Islet precursor cell (in vitro differentiated cells): ENCODE measurements around the gene RHOD.

Experiments
- DNase-seq: peaks from one replicate; pipeline ENCODE4 v3.0.0-alpha.2; 2018

RHOD gene

DNA sequence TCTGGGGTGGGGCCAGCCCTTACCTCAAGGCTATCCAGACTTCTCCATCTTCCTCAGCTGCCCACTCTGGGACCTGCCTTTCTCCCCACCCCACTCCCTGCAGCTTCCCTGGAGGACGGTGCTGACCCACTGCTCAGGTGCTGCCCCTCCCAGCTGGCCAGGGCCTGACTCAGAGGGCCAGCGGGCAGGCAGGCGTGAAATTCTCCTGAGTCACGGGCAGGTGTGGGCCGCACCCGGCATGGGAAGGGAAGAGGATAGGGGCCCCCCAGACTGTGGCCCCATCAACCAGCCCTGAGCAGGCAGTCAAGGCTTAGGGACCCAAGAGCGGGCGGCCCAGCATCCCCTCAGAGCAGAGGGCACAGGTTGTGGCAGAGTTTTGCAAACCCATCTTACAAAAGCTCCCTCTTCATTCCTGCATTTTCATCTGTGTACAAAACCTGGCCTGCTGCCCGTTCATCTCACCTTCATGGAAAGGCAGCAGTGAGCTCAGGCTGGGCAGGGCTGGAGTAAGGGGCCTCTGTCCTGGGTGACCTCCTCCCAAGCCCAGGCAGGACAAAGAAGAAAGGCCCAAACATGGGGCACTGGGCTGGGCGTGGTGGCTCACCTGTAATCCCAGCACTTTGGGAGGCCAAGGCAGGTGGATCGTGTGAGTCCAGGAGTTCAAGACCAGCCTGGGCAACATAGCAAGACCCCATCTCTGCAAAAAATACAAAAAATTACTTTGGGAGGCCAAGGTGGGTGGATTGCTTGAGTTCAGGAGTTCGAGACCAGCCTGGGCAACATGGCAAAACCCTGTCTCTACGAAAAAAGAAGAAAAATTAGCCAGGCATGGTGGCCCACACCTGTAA, 6.1 kb downstream of the RHOD start:
- no peak for DNase-seq

DNA sequence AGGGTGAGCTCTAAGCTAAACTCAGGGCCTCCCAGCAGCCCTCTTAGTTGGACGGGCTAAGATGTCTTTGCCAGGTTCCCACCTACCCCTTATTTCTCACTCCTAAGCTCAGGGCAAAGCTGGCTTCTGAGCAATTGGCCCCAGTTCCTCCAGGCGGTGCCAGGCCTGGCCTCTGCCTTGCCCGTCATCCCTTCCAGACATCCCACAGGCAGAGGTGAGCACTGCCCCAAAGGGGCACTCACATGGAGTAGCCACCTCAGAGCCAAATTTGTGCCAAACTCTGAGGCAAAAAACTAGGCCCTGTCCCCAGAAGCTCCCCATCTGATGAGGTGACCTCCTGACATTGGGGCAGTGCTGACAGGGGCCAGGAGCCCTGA, 9.7 kb downstream of the RHOD start:
- no peak for DNase-seq

DNA sequence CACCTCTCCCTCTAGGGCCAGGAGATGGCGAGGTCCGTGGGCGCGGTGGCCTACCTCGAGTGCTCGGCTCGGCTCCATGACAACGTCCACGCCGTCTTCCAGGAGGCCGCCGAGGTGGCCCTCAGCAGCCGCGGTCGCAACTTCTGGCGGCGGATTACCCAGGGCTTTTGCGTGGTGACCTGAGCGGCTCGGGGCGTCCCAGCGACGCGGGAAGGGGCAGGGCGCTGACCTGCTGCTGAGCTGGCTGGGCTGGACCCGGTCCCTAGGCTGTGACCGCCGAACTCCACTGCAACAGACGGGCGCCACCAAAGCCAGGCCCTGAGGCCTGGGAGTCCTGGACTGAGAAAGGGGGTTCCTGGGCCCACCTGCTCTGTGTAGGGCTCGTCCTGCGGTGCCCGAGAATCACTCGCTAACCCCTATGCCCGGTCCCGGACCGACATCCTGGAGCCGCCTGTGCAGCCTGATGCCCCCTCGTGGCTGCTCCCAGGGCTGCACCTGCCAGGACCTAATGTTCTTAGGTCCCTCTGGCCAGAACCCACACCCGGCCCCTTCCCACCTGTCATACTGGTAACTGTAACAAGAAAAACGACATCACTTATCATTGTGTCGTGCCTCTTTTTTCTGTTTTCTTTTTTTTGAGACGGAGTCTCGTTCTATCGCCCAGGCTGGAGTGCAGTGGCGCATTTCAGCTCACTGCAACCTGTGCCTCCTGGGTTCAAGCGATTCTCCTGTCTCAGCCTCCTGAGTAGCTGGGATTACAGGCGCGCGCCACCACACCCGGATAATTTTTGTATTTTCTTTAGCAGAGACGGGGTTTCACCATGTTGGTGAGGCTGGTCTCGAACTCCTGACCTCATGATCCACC, 15.0 kb downstream of the RHOD start:
- DNase-seq: peak; percentile 92

DNA sequence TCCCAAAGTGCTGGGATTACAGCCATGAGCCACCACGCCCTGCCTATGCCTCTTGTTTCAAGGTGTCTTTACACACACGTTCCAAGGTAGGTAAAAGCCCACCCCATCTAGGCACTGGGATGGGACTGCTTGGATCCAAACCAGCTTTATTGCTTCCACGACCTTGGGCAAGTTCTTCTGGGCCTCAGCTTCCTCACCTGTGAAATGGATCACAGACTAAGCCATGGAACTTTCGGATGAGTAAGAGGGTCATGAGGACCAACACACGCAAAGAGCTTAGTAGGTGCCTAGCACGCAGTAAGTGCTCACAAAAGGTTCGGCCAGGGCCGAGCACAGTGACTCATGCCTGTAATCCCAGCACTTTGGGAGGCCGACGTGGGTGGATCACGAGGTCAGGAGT, 15.6 kb downstream of the RHOD start:
- no peak for DNase-seq

DNA sequence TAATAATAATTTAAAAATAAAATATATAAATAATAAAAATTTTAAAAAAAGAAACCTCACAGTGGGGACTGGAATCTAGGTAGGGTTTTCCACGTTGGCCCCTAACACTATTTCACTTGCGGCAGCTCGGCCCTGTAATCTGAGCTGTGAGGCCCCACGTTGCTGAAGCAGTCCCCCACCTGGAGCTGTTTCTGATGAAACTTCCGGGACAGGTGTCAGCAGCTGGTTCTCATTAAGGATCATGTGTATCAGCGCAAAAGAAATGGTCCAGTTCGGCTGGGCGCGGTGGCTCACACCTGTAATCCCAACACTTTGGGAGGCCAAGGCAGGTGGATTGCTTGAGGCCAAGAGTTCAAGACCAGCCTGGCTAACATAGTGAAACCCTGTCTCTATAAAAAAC, 17.3 kb downstream of the RHOD start:
- no peak for DNase-seq

DNA sequence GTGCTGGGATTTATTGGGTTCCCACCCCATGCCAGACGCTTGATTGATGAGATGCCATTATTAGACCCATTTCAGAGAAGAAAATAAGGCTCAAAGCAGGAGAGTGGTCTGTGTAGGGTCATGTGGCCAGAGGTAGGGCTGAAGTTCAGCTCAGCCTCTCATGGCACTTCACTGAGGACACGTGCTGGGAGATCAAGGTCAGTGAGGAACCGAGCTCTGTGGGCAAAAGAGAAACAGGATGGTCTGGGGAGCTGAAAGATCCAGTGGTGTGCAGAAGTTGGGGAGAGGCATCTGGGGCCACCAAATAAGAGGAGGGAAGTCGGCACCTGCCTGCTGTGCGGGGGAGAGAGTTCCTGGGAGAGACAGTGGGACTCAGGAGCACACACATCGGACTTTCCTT, 19.6 kb downstream of the RHOD start:
- no peak for DNase-seq

DNA sequence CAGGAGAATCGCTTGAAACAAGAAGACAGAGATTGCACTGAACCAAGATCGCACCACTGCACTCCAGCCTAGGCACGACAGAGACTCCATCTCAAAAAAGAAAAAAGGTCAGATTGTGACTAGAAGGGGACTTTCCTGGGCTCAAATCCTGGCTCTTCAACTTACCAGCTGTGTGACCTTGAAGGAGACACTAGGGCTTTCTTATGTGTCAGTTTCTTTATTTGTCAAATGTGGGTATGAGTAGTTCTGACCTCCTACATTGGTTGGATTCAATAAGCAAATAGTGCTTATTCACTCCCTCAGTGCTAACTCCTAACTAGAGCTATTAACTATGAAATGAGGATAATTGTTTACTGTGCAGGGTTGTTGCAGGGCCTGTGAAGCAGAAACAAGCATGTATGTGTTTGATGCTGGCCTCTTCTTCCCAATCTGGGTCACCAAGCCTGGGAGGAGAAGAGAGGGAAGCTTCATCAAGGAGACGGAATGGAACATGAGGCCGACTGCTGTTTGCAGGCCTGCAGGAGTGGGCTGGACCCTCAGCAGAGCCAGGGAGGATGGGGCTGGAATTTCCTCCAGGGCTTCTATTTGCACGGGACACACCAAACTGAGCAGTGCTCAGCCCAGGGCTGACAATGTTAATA, 22.5 kb downstream of the RHOD start:
- DNase-seq: no peak

DNA sequence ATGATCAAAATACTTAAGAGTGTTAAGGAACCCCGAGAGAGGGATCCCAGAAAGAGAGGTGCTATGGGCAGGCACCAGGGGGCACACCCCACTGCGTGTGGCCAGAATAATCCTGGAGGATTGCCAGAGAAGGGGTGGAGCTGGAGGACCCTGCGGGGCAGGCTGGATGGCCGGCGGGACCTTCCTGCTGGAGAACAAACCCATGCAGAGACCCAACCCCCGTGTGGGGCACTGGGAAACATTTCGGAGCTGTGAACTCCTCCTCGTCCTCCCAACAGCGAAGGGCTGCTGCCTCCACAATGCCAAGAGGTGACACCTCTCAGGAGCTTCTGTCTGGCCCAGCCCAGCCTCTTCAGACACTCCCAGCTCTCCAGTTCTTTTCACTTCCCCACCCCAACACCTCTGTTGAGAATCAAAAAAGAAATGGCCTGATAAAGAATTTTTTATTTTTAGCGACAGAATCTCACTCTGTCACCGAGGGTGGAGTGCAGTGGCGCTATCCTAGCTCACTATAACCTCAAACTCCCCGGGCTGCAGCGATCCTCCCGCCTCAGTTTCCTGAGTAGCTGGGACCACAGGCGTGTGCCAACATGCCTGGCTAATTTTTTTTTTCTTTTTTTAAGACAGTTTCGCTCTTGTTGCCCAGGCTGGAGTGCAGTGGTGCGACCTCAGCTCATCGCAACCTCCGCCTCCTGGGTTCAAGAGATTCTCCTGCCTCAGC, 25.6 kb downstream of the RHOD start:
- DNase-seq: no peak

DNA sequence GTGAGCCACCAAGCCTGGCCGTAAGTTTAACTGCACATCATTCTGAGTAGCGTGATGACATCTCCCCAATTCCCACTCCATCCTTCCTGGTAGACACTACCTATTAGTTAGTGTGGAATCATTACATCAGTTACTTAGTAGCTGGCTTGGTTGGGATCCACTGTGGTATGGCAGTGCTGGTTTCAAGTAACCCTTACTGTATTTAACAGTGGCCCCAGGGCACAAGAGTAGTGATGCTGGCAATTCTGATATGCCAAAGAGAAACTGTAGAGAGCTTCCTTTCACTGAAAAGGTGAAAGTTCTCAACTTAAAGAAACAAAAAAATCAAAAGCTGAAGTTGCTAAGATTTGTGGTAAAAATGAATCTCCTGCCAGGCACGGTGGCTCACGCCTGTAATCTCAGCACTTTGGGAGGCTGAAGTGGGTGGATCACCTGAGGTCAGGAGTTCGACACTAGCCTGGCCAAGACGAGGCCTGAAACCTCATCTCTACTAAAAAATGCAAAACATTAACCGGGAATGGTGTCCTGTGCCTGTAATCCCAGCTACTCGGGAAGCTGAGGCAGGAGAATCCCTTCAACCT, 27.2 kb downstream of the RHOD start:
- DNase-seq: no peak

DNA sequence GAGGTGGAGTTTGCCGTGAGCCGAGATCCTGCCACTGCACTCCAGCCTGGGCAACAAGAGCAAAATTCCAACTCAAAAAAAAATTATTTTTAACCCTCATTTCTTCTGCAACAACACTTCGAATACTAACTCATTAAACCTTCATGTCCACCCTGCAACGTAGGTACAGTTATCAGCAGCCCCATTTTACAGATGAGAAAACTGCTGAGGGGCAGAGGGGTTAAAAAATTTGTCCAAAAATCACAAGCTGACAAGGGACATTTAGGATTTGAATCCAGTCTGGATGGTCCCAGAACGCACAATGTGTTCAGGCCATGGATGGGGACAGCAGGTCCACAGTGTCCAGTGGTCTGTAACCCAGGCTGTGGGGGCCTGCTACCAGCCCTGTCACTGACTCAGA, 29.0 kb downstream of the RHOD start:
- no peak for DNase-seq

DNA sequence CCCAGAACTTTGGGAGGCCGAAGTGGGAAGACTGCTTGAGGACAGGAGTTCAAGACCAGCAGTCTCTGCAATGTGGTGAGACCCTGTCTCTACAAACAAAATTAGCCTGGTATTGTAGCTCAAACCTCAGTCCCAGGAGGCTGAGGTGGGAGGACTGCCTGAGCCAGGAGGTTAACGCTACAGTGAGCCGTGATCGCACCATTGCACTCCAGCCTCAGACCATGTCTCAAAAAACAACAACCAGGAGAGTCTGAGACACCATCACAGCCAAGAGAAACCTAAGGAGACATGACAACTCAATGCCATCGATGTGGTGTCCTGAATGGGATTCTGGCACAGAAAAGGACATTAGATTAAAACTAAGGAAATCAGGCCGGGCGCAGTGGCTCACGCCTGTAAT, 34.1 kb downstream of the RHOD start:
- no peak for DNase-seq

DNA sequence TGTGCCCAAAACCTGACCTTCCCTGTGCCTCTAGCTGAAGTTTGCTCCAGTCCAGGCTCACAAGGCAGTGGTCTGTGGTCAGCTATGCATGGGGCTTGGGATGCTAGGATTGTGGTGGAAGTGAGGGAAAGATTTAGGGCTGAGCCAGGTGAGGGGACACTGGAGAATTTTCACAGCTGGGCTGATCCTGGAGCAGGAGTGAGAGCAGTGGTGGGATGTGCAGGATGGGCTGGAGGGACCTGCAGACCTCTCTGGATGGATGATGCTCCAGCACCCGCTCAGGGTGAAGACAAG, 38.5 kb downstream of the RHOD start:
- DNase-seq: no peak

DNA sequence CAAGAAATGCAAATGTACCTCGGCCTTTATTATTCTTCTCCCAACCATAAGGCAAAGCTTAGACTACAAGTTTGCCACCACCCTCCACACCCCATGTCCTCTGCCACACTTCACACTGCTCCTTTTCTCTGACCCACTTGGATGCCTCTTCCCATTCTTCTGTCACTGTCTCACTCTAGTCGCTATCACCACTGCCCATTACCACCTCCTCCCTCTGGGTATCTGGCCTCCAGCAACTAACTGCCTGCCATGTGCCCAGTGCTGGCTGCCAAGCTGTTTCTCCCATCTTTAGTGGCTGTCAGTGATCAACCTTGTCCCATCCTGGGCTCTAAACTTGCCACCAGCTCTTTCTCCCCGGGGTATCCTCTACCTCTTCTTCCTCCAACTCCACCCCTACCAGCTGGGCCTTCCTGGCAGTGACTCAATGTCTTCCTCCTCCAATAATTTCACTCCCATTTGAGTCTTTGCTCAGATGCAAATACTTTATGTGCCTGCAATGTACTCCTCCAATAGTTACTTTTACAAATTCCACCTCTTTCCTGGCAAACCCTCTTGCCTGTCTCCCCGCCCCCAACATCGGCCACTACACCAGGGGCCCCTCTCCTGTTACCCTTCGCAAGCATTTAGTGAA, 42.3 kb downstream of the RHOD start:
- DNase-seq: no peak

DNA sequence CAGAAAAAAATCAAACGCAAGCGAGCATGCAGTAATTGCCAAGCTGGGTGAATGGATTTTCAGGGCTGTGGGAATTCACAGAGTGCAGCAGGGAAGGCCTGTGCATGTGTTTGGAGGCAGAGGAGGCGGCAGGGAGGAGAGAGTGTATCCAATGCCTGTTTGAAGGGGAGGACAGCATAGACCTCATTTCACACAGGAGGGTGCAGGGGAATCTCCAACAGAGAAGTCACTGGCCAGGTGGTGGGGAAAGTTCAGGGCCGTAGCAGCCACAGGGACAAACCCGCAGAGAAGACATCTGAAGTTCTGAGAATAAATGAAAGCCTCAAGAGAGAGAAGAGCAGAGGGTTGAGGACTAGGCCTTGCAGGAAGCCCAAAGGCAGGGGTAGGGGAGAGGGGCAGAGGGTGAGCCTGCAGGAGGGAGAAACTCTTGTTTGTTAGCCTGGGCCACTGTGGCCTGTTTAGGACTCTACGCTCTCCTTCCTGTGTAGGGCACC, 43.2 kb downstream of the RHOD start:
- no peak for DNase-seq

DNA sequence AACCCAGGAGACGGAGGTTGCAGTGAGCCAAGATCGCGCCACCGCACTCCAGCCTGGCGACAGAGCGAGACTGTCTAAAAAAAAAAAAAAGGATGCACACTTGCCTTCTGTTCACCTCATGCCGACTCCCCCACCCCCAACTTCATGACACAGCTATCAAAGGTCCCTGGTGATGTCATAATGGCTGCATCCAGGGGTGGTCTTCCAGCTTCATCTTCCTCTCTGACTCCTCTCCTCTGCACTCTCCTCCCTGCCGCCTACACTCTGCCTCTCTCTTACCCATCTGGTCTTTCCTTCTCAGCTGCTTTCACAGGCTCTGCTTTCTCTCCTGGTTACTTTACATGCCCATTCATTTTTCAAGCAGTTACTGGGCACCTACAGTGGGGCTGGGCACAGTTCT, 46.0 kb downstream of the RHOD start:
- no peak for DNase-seq

DNA sequence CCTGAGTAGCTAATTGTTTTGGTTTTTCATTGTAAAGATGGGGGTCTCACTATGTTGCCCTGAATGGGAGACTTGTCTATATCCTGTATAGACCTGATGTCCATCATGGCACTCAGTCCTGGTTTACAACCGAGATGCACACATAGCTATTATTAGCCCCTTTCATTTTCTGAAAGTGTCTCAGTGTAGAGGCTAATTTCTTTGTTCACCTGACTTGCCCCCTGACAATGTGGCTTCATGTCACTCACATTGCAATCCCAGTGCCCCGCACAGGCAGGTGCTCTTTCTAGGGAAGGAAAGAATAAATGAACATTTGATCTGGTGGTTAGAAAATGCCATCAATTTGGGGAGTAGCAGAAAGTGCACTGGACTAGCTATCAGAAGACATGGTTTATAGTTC, 49.3 kb downstream of the RHOD start:
- DNase-seq: no peak

DNA sequence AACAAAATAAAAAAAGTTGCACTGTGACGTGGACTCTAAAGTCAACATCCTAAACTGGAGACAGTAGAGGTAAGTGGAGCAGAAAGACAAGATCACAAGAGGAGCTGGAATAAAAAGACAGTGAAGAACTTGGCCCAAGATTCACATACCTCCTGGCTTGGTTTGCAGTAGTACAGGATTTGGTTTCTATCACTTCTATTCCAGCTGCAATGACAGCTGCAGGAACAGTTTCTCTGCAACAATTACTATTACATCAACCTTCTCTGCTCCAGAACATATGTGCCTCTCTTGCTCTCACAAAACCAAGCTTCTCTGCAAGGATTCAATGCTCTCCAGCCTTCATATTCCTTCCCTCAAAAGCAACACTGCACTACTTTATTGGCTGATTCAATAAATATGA, 54.6 kb downstream of the RHOD start:
- DNase-seq: no peak

DNA sequence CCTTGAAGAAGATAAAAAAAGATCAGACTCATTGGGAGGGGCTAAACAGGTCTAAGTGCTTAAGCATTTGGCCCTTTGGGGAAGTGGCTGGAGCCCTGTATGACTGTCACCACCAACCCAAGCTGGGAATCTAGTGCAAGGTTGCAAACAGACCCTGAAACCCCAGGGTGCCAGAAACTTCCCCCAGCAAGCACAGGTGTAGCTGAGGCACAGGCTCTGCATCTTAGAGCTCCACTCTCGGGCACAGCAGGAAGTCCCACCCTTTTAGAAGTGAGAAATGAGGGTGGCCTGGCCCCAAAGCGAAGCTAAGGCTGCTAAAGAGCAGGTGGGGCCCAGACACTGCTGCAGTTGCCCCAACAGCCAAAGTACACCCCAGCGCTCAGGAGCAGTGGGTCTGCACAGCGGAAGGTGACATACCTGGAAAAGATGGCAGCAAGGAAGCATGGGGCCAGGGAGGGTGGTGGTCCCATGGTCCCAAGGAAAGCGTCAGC, 56.6 kb downstream of the RHOD start:
- no peak for DNase-seq

DNA sequence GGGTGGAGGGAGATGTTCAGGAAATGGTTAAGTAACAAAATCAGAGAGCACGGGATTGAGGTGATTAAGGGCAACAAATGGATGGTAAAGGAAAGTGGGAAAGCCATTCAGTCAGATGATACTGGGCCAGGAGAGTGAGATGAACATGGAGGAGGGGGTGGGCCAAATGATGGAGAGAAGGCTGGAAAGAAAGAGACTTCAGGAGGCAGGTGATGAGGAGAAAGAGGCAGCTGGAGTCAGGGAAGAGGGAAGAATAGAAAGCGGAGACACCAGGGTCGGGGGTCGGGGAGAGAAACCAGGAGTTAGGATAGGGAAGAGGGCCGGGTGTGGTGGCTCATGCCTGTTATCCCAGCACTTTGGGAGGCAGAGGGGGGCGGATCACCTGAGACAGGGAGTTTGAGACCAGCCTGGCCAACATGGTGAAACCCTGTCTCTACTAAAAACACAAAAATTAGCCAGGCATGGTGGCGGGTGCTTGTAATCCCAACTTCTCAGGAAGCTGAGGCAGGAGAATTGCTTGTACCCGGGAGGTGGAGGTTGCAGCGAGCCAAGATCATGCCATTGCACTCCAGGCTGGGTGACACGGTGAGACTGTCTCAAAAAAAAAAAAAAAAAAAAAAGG, 57.7 kb downstream of the RHOD start:
- no peak for DNase-seq

DNA sequence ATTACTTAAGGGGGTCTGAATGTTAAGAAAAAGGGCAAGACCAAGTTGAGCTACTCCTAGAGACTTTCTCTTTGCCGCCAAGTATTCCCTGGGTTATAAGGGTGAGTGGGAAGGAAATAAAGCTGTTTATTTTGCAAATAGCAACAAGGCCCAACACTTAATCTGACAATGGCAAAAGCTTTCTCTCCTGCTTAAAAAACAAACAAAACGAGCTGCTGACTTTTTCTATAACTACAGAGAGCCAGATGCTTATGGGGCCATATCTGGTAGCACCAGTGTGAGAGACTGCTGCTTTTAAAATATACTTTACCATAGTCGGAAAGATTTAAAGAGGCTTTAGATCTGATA, 60.1 kb downstream of the RHOD start:
- no peak for DNase-seq

DNA sequence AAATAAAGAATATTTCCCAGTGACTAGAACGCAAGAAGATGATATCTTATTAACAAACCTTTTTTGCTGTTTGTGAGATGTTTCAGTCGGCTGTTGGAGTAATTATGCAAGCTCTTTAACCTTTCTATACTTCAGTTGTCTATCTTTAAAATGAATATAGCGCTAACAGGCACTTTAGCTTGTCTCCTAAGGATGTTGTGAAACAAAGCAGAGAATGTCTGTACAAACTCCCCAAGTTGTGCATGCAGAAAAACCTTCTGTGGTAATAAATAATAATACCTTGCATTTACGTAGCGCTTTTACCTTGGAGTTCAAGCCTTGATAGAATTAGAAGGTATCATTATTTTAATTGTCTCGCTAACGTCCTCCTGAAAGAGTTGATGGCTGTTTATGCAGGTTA, 60.5 kb downstream of the RHOD start:
- DNase-seq: no peak

DNA sequence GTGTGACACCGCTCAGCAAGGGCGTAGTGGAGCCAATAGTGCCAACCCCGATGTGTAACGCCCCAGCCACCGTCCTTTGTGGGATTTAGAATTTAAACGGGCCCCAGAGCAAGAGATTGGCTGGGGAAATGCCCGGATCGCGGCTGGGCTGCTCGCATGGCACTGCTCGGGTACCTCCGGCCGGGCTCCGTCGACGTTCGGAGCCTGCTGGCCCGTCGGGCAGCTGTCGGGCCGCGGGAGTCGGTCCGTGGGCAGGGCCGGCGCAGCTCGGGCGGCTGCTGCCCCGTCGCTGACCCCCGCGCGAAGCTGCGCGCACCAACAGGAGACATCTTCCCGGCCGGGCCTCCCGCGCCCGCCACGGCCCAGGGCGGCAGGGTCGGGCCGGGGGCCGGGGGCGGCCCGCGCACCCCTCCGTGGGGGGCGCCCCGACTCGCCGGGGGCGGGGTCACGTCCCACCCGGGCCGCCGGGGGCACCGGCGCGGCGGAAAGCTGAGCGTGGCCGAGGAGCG, 61.1 kb downstream of the RHOD start:
- DNase-seq: peak; percentile 62
